CD4-positive, alpha-beta T cell treated with Interleukin-10 for 1 hour (primary cell): ENCODE results near the gene DBH.

Source experiments
- DNase-seq: peaks from one replicate; pipeline ENCODE4 v3.0.0-alpha.2; 2020

DBH gene

GRCh38 chr9:133686642-133687575 is 50.7 kb downstream of the DBH start:
- no peak for DNase-seq

- no peak for DNase-seq
Measured at GRCh38 chr9:133687856-133688761, 51.9 kb downstream of the DBH start.

- DNase-seq = no peak
Measured at GRCh38 chr9:133689151-133689763, 53.1 kb downstream of the DBH start.

- no peak for DNase-seq
Measured at GRCh38 chr9:133690081-133690561, 54.0 kb downstream of the DBH start.

- DNase-seq = no peak
Measured at GRCh38 chr9:133691191-133691590, 55.0 kb downstream of the DBH start.

- DNase-seq = no peak
Measured at GRCh38 chr9:133691626-133692363, 55.6 kb downstream of the DBH start.

GRCh38 chr9:133692364-133692985 is 56.3 kb downstream of the DBH start:
- DNase-seq = no peak

GRCh38 chr9:133693116-133693515 is 57.0 kb downstream of the DBH start:
- no peak for DNase-seq

GRCh38 chr9:133693703-133694529 is 57.8 kb downstream of the DBH start:
- DNase-seq = no peak

- no peak for DNase-seq
Measured at GRCh38 chr9:133694686-133695085, 58.5 kb downstream of the DBH start.

GRCh38 chr9:133696071-133696472 is 59.9 kb downstream of the DBH start:
- DNase-seq = no peak

GRCh38 chr9:133699546-133699945 is 63.4 kb downstream of the DBH start:
- DNase-seq = no peak

GRCh38 chr9:133700819-133701320 is 64.7 kb downstream of the DBH start:
- no peak for DNase-seq

GRCh38 chr9:133701321-133701980 is 65.3 kb downstream of the DBH start:
- DNase-seq = peak; percentile 40

- peak; percentile 67 for DNase-seq
Measured at GRCh38 chr9:133701981-133702797, 66.0 kb downstream of the DBH start.

- DNase-seq = no peak
Measured at GRCh38 chr9:133702798-133703590, 66.8 kb downstream of the DBH start.

- peak; percentile 13 for DNase-seq
Measured at GRCh38 chr9:133703591-133704399, 67.6 kb downstream of the DBH start.
